Fibroblast of pulmonary artery (primary cell): ENCODE measurements around the gene RAD21L1.
A peak's percentile ranks its signal among the peaks of the same experiment; 100 is the strongest.

Source experiments
- DNase-seq: peaks from one replicate; pipeline ENCODE4 v3.0.0-alpha.2; 2010; ENCODE audit warnings: low read depth
- H3K4me3 ChIP-seq: replicated peaks from 2 replicates; pipeline ENCODE4 v1.5.1; 2011; ENCODE audit warnings: low read depth, mild to moderate bottlenecking, control low read depth, low read length, moderate library complexity
- TF ChIP-seq, protein P1 (sequence below): IDR thresholded peaks from 2 replicates; pipeline ENCODE4 v1.5.1; 2011; ENCODE audit warnings: mild to moderate bottlenecking, control low read depth, low read length, inconsistent platforms; ENCODE audit errors: missing control alignments

Gene RAD21L1

DNA sequence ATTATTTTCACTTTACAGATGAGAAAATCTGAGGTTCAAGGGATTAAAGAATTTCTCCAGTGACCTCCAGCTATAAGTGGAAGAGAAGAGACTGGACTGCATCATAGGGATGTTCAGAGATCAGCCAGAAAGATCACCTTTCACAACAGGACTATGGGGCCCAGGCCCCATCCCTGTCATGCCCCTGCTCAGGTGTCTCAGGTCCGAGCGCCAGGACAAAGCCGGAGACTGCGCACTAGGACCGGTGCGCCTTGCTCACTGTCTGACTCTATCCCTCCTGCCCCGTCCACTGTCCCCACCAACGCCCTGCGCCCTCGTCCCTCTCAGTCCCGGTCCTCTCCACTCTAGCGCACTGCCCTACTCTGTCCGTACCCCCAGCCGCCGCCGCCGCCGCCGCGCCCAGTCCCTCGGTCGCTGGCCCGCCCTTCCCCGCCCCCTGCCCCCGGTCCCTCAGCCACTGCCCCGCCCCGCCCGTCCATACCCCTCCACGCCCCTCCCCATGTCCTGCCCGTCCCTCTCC, 521 bp upstream of the RAD21L1 start:
- DNase-seq = no peak
- peak overlapping the region; percentile 46 for H3K4me3 ChIP-seq
- TF ChIP-seq, protein P1, sequence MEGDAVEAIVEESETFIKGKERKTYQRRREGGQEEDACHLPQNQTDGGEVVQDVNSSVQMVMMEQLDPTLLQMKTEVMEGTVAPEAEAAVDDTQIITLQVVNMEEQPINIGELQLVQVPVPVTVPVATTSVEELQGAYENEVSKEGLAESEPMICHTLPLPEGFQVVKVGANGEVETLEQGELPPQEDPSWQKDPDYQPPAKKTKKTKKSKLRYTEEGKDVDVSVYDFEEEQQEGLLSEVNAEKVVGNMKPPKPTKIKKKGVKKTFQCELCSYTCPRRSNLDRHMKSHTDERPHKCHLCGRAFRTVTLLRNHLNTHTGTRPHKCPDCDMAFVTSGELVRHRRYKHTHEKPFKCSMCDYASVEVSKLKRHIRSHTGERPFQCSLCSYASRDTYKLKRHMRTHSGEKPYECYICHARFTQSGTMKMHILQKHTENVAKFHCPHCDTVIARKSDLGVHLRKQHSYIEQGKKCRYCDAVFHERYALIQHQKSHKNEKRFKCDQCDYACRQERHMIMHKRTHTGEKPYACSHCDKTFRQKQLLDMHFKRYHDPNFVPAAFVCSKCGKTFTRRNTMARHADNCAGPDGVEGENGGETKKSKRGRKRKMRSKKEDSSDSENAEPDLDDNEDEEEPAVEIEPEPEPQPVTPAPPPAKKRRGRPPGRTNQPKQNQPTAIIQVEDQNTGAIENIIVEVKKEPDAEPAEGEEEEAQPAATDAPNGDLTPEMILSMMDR = no peak

DNA sequence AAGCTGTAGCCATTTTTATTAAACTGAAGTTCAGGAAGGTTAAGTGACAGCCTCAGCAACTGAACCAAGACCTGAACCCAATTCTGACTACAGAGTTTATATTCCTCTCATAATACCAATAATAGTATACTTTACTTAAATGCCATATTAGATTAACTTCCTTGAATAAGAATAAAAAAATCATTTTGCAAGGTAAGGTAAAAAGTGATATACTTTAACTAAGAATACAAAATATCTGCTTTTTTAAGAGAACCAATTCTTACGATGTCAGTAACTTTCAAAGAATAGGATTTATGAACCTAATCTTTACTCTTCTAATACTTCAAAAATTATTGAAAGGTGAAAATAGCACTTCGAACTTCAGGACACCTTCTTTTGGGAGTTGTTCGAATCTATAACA, 3.7 kb downstream of the RAD21L1 start:
- TF ChIP-seq, protein P1 = no peak
- H3K4me3 ChIP-seq = no peak overlapping the region
- DNase-seq = no peak

DNA sequence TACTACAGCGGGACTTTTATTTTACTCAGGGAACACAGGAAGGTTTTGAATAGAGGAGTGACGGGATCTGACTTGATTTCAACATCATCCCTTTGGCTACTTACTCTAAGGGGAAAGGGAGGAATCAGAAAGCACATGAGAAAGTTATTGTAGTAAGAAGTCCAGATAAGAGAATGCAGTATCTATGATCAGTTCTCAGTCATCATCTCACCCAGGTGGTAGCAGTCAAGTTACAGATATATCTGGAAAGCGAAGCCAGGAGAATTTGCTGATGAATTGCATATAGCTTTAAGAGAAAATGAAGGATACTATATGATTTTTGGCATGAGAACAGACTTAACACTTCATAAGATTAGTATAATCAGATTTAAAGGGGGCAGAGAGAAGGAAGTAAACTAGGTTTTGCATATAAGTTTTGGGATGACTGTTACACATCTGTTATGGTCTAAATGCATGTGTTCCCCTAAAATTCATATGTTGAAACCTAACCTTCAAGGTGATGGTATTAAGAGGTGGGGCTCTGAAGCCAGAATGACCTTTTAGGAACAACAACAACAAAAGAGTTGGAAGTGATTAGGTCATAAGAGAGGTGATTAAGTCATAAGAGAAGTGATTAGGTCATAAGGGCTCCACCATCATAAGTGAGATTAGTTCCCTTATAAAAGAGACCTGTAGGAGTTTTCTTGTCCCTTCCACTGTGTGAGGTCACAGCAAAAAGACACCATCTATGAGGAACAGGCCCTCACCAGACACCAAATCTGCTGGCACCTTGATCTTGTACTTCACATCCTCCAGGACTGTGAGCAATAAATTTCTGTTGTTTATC, 6.7 kb downstream of the RAD21L1 start:
- H3K4me3 ChIP-seq = no peak overlapping the region
- TF ChIP-seq, protein P1 = no peak
- peak; percentile 38 for DNase-seq

DNA sequence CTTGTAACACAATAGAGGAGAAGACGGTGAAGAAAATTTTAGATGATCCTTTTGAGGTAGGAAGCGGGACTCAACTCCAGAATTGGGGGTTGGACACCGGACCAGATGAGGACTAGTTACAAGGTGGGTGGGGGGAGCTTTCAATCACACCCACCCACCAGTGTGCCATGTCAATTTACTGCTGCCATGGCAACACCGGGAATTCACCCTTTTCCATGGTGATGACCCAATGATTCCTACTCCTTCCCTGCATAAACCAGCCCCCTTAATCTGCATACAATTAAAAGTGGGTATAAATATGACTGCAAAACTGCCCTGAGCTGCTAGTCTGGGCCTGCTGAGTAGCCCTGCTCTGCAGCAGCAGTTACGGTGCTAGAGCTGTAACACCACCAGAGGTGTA, 14.7 kb downstream of the RAD21L1 start:
- H3K4me3 ChIP-seq = no peak overlapping the region
- TF ChIP-seq, protein P1 = no peak
- no peak for DNase-seq

DNA sequence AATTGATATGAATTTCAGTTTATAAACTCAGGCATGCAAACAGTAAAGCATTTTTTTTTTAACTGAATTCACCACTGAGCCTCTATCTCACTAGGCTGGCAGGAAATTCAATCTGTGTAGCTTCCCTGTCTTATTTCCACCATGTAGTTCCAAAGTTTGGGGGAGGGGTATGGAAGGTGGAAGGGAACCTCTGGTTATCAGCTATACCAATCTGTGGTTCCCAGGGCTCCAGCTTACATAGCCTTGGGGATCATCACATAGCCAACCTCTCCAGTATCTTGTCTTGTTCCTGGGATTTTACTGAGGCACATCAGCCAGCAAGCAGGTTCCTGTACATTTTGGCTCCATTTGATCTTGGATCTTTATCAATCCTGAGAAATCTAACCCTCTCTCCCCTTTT, 15.6 kb downstream of the RAD21L1 start:
- DNase-seq = no peak
- H3K4me3 ChIP-seq = no peak overlapping the region
- TF ChIP-seq, protein P1 = no peak

DNA sequence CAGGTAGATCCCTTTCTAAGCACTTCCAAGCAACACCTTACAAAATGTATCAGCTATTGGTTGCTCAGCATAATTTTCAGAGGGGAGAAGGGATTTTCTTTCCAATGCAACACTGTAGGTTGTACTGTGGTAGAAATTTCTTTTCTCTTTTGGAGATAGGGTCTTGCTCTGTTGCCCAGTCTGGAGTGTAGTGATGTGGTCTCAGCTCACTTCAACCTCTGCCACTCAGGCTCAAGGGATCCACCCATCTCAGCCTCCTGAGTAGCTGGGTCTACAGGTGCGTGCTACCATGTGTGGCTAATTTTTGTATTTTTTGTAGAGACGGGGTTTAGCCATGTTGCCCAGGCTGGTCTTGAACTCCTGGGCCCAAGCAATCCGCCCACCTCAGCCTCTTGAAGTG, 16.3 kb downstream of the RAD21L1 start:
- no peak for DNase-seq
- TF ChIP-seq, protein P1 = no peak
- no peak overlapping the region for H3K4me3 ChIP-seq

DNA sequence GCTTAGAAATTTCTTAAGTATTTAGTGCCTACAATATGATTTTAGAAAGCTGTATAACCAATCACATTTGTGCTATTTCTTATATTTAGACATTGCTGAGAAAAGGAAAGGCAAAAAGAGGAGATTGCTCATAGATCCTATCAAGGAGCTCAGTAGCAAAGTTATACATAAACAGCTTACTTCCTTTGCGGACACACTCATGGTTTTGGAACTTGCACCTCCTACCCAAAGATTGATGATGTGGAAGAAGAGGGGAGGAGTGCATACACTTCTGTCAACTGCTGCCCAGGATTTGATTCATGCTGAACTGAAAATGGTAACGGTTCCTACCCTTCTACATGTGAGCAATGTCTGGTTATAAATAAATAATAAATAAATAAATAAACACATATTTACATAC, 16.7 kb downstream of the RAD21L1 start:
- DNase-seq = peak; percentile 85
- TF ChIP-seq, protein P1 = no peak

More for the DNA sequence above, 16.7 kb downstream of the RAD21L1 start:
- H3K4me3 ChIP-seq = no peak overlapping the region
